Activated B cell treated with CpG ODN at 0.5 μM for 24 hours (primary cell): Measurements from ENCODE around the gene OGG1. TPM values are rescaled to one million over a fixed set of nuclear protein-coding genes. Genes with fewer than 3 reads are reported as not detected.

Experiments used
- ATAC-seq: fragments of 200-7000 bp; cut with Tn5 transposase; one replicate; pipeline ENCODE4 v1.10.0; 2021; ENCODE audit warnings: low read depth, mild to moderate bottlenecking, moderate library complexity
- CTCF ChIA-PET: fragments of 350-600 bp; sonication (Branson Sonifier 250); formaldehyde crosslinking; loops from one replicate; lab custom pipeline; 2021; ENCODE audit warnings: antibody characterized with exemption; lab: Charles Lee
- POLR2A ChIA-PET: fragments of 350-600 bp; sonication (Branson Sonifier 250); formaldehyde crosslinking; loops from one replicate; lab custom pipeline; 2021; ENCODE audit warnings: antibody characterized with exemption; lab: Charles Lee
- DNase-seq: peaks from one replicate; pipeline ENCODE4 v3.0.0; 2022
- H3K27ac Mint-ChIP-seq: one replicate; pipeline ENCODE4 v1.8.0; 2020; ENCODE audit warnings: mixed read lengths
- H3K27me3 Mint-ChIP-seq: one replicate; pipeline ENCODE4 v1.8.0; 2021; ENCODE audit warnings: mixed read lengths
- H3K36me3 Mint-ChIP-seq: one replicate; pipeline ENCODE4 v1.8.0; 2021; ENCODE audit warnings: low read depth, mixed read lengths
- H3K4me1 Mint-ChIP-seq: one replicate; pipeline ENCODE4 v1.8.0; 2021; ENCODE audit warnings: mixed read lengths
- H3K4me3 Mint-ChIP-seq: one replicate; pipeline ENCODE4 v1.8.0; 2020; ENCODE audit warnings: mild to moderate bottlenecking, mixed read lengths
- H3K9me3 Mint-ChIP-seq: one replicate; pipeline ENCODE4 v1.8.0; 2020; ENCODE audit warnings: mixed read lengths
- CTCF ChIP-seq: fragments of 200-600 bp; IDR thresholded peaks from one replicate; pipeline ENCODE4 v1.8.0; 2022; ENCODE audit warnings: antibody characterized with exemption, mild to moderate bottlenecking
- intact Hi-C: fragments of 100-400 bp; cut with micrococcal nuclease; formaldehyde crosslinking; loops from one replicate; pipeline ENCODE4 v1.15.1; 2024
- total RNA-seq: library from RNA; stranded (reverse); gene quantifications from 2 replicates; pipeline ENCODE4 v1.2.3, GENCODE V29; 2022

The OGG1 gene
- total RNA-seq, 1 donor from 2014 or later: 60.7 TPM

GRCh38 chr3:9731206-9732079 lies 18.3 kb upstream of the OGG1 start, which contains the start of gene BRPF1:
TSS of gene BRPF1 (plus strand) at chr3:9731735. CDS start at chr3:9734141, 2,406 bp downstream.
- DNase-seq: peak; percentile 91
- peaks cover 48% of the 10 kb centered on the region for H3K4me1 Mint-ChIP-seq
- peaks cover 30% of the 10 kb centered on the region for H3K36me3 Mint-ChIP-seq
- H3K27ac Mint-ChIP-seq: peak within 1 kb of the TSS; percentile 99
- H3K4me3 Mint-ChIP-seq: peak within 1 kb of the TSS; percentile 95
- TF ChIP-seq CTCF: no peak
- peak; percentile 95 for ATAC-seq
- CTCF ChIA-PET: interaction anchor here (1.4 kb wide), 1 partner anchor 228 kb away, joined by 7 read pairs; no protein-coding TSS in a partner anchor
- H3K9me3 Mint-ChIP-seq: no peaks in the 10 kb centered on the region
- intact Hi-C loops: loop anchor here (1.0 to 5.0 kb wide), 14 partner anchors 18 to 1986 kb away; partner anchors contain the start of genes EMC3, JAGN1, MTMR14 and OGG1
- H3K27me3 Mint-ChIP-seq: no peaks in the 10 kb centered on the region
- POLR2A ChIA-PET: interaction anchor here (0.6 to 4.5 kb wide), 15 partner anchors 9 to 805 kb away, joined by 3 to 55 read pairs (median 7); partner anchors contain the start of genes ARPC4, CRELD1, EMC3 and MTMR14

GRCh38 chr3:9732080-9732739 lies 17.5 kb upstream of the OGG1 start:
- intact Hi-C loops: loop anchor here (5.0 kb wide), 2 partner anchors 75 to 1985 kb away; no protein-coding TSS in a partner anchor
- ChIA-PET CTCF (interaction anchor here (1.0 to 1.3 kb wide), 2 partner anchors 17 to 50 kb away, joined by 3 to 4 read pairs; partner anchors contain the start of gene OGG1), POLR2A (interaction anchor here (0.6 to 4.5 kb wide), 16 partner anchors 10 to 588 kb away, joined by 3 to 55 read pairs (median 5); partner anchors contain the start of genes ARPC4, CRELD1, EMC3 and MTMR14)
- no peaks in the 10 kb centered on the region for H3K27me3 Mint-ChIP-seq
- peaks cover 36% of the 10 kb centered on the region for H3K36me3 Mint-ChIP-seq
- H3K9me3 Mint-ChIP-seq: no peaks in the 10 kb centered on the region
- ATAC-seq (no peak), DNase-seq (no peak)
- peaks cover 44% of the 10 kb centered on the region for H3K4me1 Mint-ChIP-seq
- TF ChIP-seq CTCF: no peak
- H3K27ac Mint-ChIP-seq: peak overlapping the region; percentile 83
- H3K4me3 Mint-ChIP-seq: peak overlapping the region; percentile 95

GRCh38 chr3:9732740-9733115 lies 17.0 kb upstream of the OGG1 start:
- Mint-ChIP-seq H3K4me3 (peak overlapping the region; percentile 95), H3K27me3 (no peaks in the 10 kb centered on the region), H3K9me3 (no peaks in the 10 kb centered on the region), H3K36me3 (peaks cover 40% of the 10 kb centered on the region), H3K4me1 (peaks cover 39% of the 10 kb centered on the region), H3K27ac (peak overlapping the region; percentile 83)
- ChIA-PET POLR2A (interaction anchor here (0.6 to 4.5 kb wide), 12 partner anchors 10 to 588 kb away, joined by 3 to 55 read pairs (median 6); partner anchors contain the start of genes ARPC4, CRELD1, EMC3 and MTMR14), CTCF (interaction anchor here (1.0 to 1.3 kb wide), 2 partner anchors 17 to 50 kb away, joined by 3 to 4 read pairs; partner anchors contain the start of gene OGG1)
- TF ChIP-seq CTCF: no peak
- ATAC-seq: no peak
- no peak for DNase-seq
- intact Hi-C loops: loop anchor here (5.0 kb wide), 2 partner anchors 75 to 1985 kb away; no protein-coding TSS in a partner anchor

- no peak overlapping the region for H3K27ac Mint-ChIP-seq
- CTCF ChIA-PET: no interaction called here
- no peak for DNase-seq
- TF ChIP-seq CTCF: no peak
- no peak overlapping the region for H3K4me3 Mint-ChIP-seq
- ATAC-seq: no peak
- no peaks in the 10 kb centered on the region for H3K9me3 Mint-ChIP-seq
- POLR2A ChIA-PET: interaction anchor here (1.2 kb wide), 1 partner anchor 43 kb away, joined by 3 read pairs; no protein-coding TSS in a partner anchor
- H3K27me3 Mint-ChIP-seq: no peaks in the 10 kb centered on the region
- peaks cover 76% of the 10 kb centered on the region for H3K36me3 Mint-ChIP-seq
- intact Hi-C loops: no loop called here
- H3K4me1 Mint-ChIP-seq: peaks cover 31% of the 10 kb centered on the region
These were observed 12.9 kb upstream of the OGG1 start for GRCh38 chr3:9736831-9737230.
